ENCODE data around the gene FOXF1.

DNA sequence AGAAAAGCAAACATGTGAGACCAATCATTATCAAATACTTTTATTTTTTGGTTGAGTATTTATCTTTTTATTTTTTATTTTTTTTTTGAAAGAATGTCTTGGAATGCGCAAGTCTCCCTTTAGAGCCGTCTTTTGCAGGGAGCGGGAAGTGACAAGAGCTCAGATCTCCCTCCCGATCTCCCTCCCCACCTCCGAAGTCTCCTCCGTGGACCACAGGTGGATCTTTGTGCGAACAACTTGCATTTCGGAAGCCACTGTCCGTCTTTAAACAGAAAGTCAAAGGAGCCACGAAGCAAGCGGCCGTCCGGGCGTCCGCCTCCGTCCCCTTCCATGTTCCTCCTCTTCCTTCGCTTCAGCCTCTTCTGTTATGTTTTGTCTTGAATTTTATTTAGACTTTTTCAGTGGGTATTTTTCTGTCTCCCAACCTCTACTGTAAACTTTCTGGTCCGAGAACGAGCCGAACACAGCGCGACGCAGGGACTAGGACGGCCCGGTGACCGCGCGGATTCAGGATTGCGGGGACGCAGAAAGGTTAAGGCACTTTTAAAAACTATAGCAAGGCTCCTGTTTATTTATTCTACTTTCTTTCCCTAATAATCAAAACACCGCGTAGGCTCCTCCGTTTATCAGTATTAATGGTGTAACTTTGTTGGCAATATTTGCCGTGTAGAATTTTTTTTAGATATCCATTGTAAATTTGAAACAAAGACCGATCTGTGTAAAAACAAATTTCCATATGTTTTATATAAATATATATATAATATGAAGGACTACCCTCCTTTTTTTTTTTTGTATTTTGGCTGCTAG is 3.3 kb downstream of the FOXF1 start:
- TF ChIP-seq, protein P1, sequence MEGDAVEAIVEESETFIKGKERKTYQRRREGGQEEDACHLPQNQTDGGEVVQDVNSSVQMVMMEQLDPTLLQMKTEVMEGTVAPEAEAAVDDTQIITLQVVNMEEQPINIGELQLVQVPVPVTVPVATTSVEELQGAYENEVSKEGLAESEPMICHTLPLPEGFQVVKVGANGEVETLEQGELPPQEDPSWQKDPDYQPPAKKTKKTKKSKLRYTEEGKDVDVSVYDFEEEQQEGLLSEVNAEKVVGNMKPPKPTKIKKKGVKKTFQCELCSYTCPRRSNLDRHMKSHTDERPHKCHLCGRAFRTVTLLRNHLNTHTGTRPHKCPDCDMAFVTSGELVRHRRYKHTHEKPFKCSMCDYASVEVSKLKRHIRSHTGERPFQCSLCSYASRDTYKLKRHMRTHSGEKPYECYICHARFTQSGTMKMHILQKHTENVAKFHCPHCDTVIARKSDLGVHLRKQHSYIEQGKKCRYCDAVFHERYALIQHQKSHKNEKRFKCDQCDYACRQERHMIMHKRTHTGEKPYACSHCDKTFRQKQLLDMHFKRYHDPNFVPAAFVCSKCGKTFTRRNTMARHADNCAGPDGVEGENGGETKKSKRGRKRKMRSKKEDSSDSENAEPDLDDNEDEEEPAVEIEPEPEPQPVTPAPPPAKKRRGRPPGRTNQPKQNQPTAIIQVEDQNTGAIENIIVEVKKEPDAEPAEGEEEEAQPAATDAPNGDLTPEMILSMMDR (conservative IDR thresholded peaks at IDR 0.05 in 1 of 2, IDR thresholded peaks at IDR 0.05 in 1 of 2; ENCODE audit: low read depth in 1 of 2, low read length in 2 of 2) = no peak
- TF ChIP-seq EZH2 (IDR thresholded peaks at IDR 0.05; ENCODE audit: low read length, missing control alignments) = no peak
